Eye (tissue), 1 donor: Measurements from ENCODE around the gene LMOD3.

Source experiments
- DNase-seq: peaks from one replicate; pipeline ENCODE4 v3.0.0-alpha.2; 2015

LMOD3 gene

GRCh38 chr3:69122403-69122802, at the start of gene LMOD3:
Gene LMOD3 (minus strand): TSS chr3:69122595. CDS start chr3:69122386, 209 bp downstream.
- peak; percentile 29 for DNase-seq

GRCh38 chr3:69172058-69172457, 49.7 kb upstream of the LMOD3 start:
- no peak for DNase-seq

- no peak for DNase-seq
Measured at GRCh38 chr3:69166446-69166845, 44.1 kb upstream of the LMOD3 start.

- DNase-seq = no peak
Measured at GRCh38 chr3:69165744-69166143, 43.3 kb upstream of the LMOD3 start.

- no peak for DNase-seq
Measured at GRCh38 chr3:69164296-69164695, 41.9 kb upstream of the LMOD3 start.

- DNase-seq = no peak
Measured at GRCh38 chr3:69162308-69162980, 40.0 kb upstream of the LMOD3 start.

- peak; percentile 82 for DNase-seq
Measured at GRCh38 chr3:69161587-69162307, 39.4 kb upstream of the LMOD3 start.

GRCh38 chr3:69160525-69160924, 38.1 kb upstream of the LMOD3 start:
- no peak for DNase-seq

GRCh38 chr3:69160107-69160506, 37.7 kb upstream of the LMOD3 start:
- DNase-seq = no peak

- DNase-seq = no peak
Measured at GRCh38 chr3:69149586-69149985, 27.2 kb upstream of the LMOD3 start.

GRCh38 chr3:69145688-69146087, 23.3 kb upstream of the LMOD3 start:
- no peak for DNase-seq

GRCh38 chr3:69144631-69145245, 22.3 kb upstream of the LMOD3 start:
- no peak for DNase-seq

- DNase-seq = no peak
Measured at GRCh38 chr3:69143612-69144011, 21.2 kb upstream of the LMOD3 start.

GRCh38 chr3:69142797-69143454, 20.5 kb upstream of the LMOD3 start:
- DNase-seq = no peak

- no peak for DNase-seq
Measured at GRCh38 chr3:69142090-69142489, 19.7 kb upstream of the LMOD3 start.

- no peak for DNase-seq
Measured at GRCh38 chr3:69141313-69141712, 18.9 kb upstream of the LMOD3 start.

GRCh38 chr3:69137412-69137811, 15.0 kb upstream of the LMOD3 start:
- DNase-seq = no peak

- DNase-seq = no peak
Measured at GRCh38 chr3:69137005-69137404, 14.6 kb upstream of the LMOD3 start.

GRCh38 chr3:69130689-69131088, 8.3 kb upstream of the LMOD3 start:
- no peak for DNase-seq

- DNase-seq = no peak
Measured at GRCh38 chr3:69129531-69129930, 7.1 kb upstream of the LMOD3 start.

- DNase-seq = no peak
Measured at GRCh38 chr3:69128509-69128908, 6.1 kb upstream of the LMOD3 start.

GRCh38 chr3:69126999-69127398, 4.6 kb upstream of the LMOD3 start:
- no peak for DNase-seq

- DNase-seq = no peak
Measured at GRCh38 chr3:69126216-69126615, 3.8 kb upstream of the LMOD3 start.

GRCh38 chr3:69121950-69122349, 445 bp downstream of the LMOD3 start:
- DNase-seq = peak; percentile 22
